ENCODE measurements around the gene PIGB.
"Not testable (repeated sequence)": the region's sequence is repeated elsewhere in the genome, so short reads cannot be mapped to it uniquely, and the experiment has no call there.

The PIGB gene

GRCh38 chr15:55318588-55319494 lies at the start of gene PIGB, which contains the start of gene PIGBOS1:
TSS of gene PIGB (plus strand) at chr15:55319222. CDS start at chr15:55319251, 29 bp downstream.
TSS of gene PIGBOS1 (minus strand) at chr15:55319123. CDS start at chr15:55317792, 1,331 bp downstream.
- DNase-seq, result peak; percentile 87 to 94

- no peak for DNase-seq
Observed at GRCh38 chr15:55270291-55270690, 48.7 kb upstream of the PIGB start.

GRCh38 chr15:55276324-55276723 lies 42.7 kb upstream of the PIGB start:
- no peak for DNase-seq

- no peak for DNase-seq
Observed at GRCh38 chr15:55277116-55277564, 41.9 kb upstream of the PIGB start.

GRCh38 chr15:55277715-55278114 lies 41.3 kb upstream of the PIGB start:
- no peak for DNase-seq

- DNase-seq, result no peak
Observed at GRCh38 chr15:55279100-55279745, 39.8 kb upstream of the PIGB start.

- DNase-seq, result peak; percentile 30 to 85
Observed at GRCh38 chr15:55279746-55280351, 39.2 kb upstream of the PIGB start.

GRCh38 chr15:55280589-55280988 lies 38.4 kb upstream of the PIGB start:
- DNase-seq, result not testable (repeated sequence)

- peak in 1 of 2 experiments; percentile 15 for DNase-seq
Observed at GRCh38 chr15:55281517-55282228, 37.3 kb upstream of the PIGB start.

- DNase-seq, result peak in 1 of 2 experiments; percentile 39
Observed at GRCh38 chr15:55282284-55282833, 36.7 kb upstream of the PIGB start.

- no peak for DNase-seq
Observed at GRCh38 chr15:55283379-55284147, 35.5 kb upstream of the PIGB start.

GRCh38 chr15:55284426-55284825 lies 34.6 kb upstream of the PIGB start:
- DNase-seq, result no peak

GRCh38 chr15:55286442-55287189 lies 32.4 kb upstream of the PIGB start:
- DNase-seq, result not testable (repeated sequence)

- no peak for DNase-seq
Observed at GRCh38 chr15:55288006-55288717, 30.9 kb upstream of the PIGB start.

GRCh38 chr15:55289011-55289745 lies 29.8 kb upstream of the PIGB start:
- peak; percentile 24 to 45 for DNase-seq

GRCh38 chr15:55289746-55290527 lies 29.1 kb upstream of the PIGB start, which contains the start of gene RAB27A:
TSS of gene RAB27A (minus strand) at chr15:55289813. CDS start at chr15:55234934, 54,879 bp downstream.
- peak; percentile 45 to 81 for DNase-seq

GRCh38 chr15:55290528-55291057 lies 28.4 kb upstream of the PIGB start:
- peak in 1 of 2 experiments; percentile 59 for DNase-seq

GRCh38 chr15:55297315-55297714 lies 21.7 kb upstream of the PIGB start:
- DNase-seq, result no peak

Measured in SW 1271 (cell line).